ENCODE results near the gene STRIP2.
"Not testable (repeated sequence)": the region's sequence is repeated elsewhere in the genome, so short reads cannot be mapped to it uniquely, and the experiment has no call there.

The STRIP2 gene

GRCh38 chr7:129433847-129434674 lies at the start of gene STRIP2:
Gene STRIP2, plus strand, starts transcription at chr7:129434432. Its CDS starts 41 bp downstream, at chr7:129434473.
- DNase-seq: peak; percentile 95

- no peak for DNase-seq
Measured at GRCh38 chr7:129385116-129385515, 49.1 kb upstream of the STRIP2 start.

GRCh38 chr7:129385598-129385997 lies 48.6 kb upstream of the STRIP2 start:
- no peak for DNase-seq

GRCh38 chr7:129386506-129386905 lies 47.7 kb upstream of the STRIP2 start:
- DNase-seq: no peak

- DNase-seq: no peak
Measured at GRCh38 chr7:129387537-129387936, 46.7 kb upstream of the STRIP2 start.

- no peak for DNase-seq
Measured at GRCh38 chr7:129388333-129389098, 45.7 kb upstream of the STRIP2 start.

GRCh38 chr7:129389829-129390228 lies 44.4 kb upstream of the STRIP2 start:
- DNase-seq: no peak

- DNase-seq: no peak
Measured at GRCh38 chr7:129390314-129390713, 43.9 kb upstream of the STRIP2 start.

GRCh38 chr7:129391546-129392171 lies 42.6 kb upstream of the STRIP2 start:
- DNase-seq: no peak

- no peak for DNase-seq
Measured at GRCh38 chr7:129393255-129393654, 41.0 kb upstream of the STRIP2 start.

GRCh38 chr7:129394101-129394500 lies 40.1 kb upstream of the STRIP2 start:
- DNase-seq: no peak

- DNase-seq: no peak
Measured at GRCh38 chr7:129394982-129395914, 39.0 kb upstream of the STRIP2 start.

GRCh38 chr7:129401228-129401966 lies 32.8 kb upstream of the STRIP2 start:
- peak; percentile 64 for DNase-seq

- DNase-seq: peak; percentile 33
Measured at GRCh38 chr7:129401967-129402860, 32.0 kb upstream of the STRIP2 start.

GRCh38 chr7:129405527-129405926 lies 28.7 kb upstream of the STRIP2 start:
- no peak for DNase-seq

- DNase-seq: not testable (repeated sequence)
Measured at GRCh38 chr7:129410238-129410637, 24.0 kb upstream of the STRIP2 start.

- no peak for DNase-seq
Measured at GRCh38 chr7:129412501-129412900, 21.7 kb upstream of the STRIP2 start.

GRCh38 chr7:129417073-129417472 lies 17.2 kb upstream of the STRIP2 start:
- no peak for DNase-seq

- DNase-seq: no peak
Measured at GRCh38 chr7:129421717-129422250, 12.4 kb upstream of the STRIP2 start.

- no peak for DNase-seq
Measured at GRCh38 chr7:129422727-129423126, 11.5 kb upstream of the STRIP2 start.

Measured in DMS53 (cell line).